ENCODE results near the gene NDUFB4. TPM values are rescaled to one million over a fixed set of nuclear protein-coding genes. Genes with fewer than 3 reads are reported as not detected.

The NDUFB4 gene
- total RNA-seq, 2 donors from 2014 or later, result 83.3 to 159 TPM

DNA sequence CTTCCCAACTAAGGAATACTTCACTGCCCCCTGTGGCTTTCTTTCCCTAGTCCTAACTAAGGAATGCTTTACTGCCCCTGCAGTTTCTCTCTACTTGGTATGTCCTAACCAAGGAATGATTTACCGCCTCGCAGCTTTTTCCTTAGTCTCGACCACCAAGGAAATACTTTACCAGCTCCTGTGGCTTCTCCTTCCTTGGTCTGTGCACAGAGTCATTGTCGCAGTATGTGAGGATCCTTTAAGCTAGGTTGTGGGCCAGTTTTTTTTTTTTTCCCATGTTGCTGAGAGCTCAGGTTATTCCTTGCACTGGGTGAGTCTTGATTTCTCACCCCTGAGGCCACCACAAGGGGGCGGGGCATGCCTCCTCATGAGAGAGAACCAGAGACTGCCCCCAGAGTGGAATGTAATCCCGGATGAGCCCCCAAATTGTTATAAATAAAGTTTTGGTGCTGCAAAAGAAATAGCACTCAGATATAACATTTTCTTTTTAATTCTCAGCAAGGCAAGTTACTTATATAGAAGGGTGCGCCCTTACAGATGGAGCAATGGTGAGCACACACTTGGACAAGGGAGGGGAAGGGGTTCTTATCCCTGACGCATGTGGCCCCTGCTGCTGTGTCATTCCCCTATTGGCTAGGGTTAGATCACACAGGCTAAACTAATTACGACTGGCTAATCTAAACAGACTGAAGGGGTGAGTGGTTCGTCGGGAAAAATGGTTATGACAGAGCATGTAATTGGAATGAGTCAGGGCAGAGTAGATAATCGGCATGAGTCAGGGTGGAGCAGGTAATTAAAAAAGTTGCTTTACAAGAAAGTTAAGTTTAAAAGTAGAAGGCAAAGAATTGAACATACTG lies 27.0 kb downstream of the NDUFB4 start:
- H3K4me3 ChIP-seq, result no peak overlapping the region
- 89% methylated on average over 12 of the region's 12 CpGs for WGBS
- TF ChIP-seq POLR2AphosphoS5 (IDR thresholded peaks at IDR 0.05) (no peak), POLR2A (IDR thresholded peaks at IDR 0.05) (no peak)
- TF ChIP-seq, protein P1, sequence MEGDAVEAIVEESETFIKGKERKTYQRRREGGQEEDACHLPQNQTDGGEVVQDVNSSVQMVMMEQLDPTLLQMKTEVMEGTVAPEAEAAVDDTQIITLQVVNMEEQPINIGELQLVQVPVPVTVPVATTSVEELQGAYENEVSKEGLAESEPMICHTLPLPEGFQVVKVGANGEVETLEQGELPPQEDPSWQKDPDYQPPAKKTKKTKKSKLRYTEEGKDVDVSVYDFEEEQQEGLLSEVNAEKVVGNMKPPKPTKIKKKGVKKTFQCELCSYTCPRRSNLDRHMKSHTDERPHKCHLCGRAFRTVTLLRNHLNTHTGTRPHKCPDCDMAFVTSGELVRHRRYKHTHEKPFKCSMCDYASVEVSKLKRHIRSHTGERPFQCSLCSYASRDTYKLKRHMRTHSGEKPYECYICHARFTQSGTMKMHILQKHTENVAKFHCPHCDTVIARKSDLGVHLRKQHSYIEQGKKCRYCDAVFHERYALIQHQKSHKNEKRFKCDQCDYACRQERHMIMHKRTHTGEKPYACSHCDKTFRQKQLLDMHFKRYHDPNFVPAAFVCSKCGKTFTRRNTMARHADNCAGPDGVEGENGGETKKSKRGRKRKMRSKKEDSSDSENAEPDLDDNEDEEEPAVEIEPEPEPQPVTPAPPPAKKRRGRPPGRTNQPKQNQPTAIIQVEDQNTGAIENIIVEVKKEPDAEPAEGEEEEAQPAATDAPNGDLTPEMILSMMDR (IDR thresholded peaks at IDR 0.05), result no peak
- H3K27ac ChIP-seq, result no peak overlapping the region
- no peaks in the 10 kb centered on the region for H3K36me3 ChIP-seq
- H3K4me1 ChIP-seq (replicated peaks), result no peaks in the 10 kb centered on the region
- intact Hi-C loops (cut with DNase I), result no loop called here
- H3K9me3 ChIP-seq, result no peaks in the 10 kb centered on the region
- no peak for DNase-seq (ENCODE audit: low spot score)
- no peaks in the 10 kb centered on the region for H3K27me3 ChIP-seq (replicated peaks; ENCODE audit: insufficient read depth)

DNA sequence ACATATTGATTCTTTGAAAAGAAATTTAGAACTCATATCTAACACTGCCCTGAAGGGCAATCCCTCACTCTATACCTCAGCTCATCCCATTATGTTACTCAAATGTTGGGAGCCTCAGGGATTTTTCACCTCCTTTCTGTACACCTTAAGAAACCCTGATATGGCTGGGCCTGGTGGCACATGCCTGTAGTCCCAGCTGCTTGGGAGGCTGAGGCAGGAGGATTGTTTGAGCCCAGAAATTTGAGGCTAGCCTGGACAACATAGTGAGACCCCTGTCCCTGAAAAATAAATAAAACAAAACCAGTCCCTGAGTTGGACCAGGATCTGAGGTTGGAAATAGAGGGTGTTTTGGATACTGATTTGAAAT lies 27.6 kb downstream of the NDUFB4 start:
- Histone ChIP-seq H3K9me3 (no peaks in the 10 kb centered on the region), H3K4me1 (replicated peaks) (no peaks in the 10 kb centered on the region), H3K36me3 (no peaks in the 10 kb centered on the region), H3K27me3 (replicated peaks; ENCODE audit: insufficient read depth) (no peaks in the 10 kb centered on the region), H3K4me3 (no peak overlapping the region), H3K27ac (no peak overlapping the region)
- TF ChIP-seq POLR2AphosphoS5 (IDR thresholded peaks at IDR 0.05), result no peak
- TF ChIP-seq, protein P1 (IDR thresholded peaks at IDR 0.05), result no peak
- TF ChIP-seq POLR2A (IDR thresholded peaks at IDR 0.05), result no peak
- DNase-seq (ENCODE audit: low spot score), result no peak
- intact Hi-C loops (cut with DNase I), result no loop called here

DNA sequence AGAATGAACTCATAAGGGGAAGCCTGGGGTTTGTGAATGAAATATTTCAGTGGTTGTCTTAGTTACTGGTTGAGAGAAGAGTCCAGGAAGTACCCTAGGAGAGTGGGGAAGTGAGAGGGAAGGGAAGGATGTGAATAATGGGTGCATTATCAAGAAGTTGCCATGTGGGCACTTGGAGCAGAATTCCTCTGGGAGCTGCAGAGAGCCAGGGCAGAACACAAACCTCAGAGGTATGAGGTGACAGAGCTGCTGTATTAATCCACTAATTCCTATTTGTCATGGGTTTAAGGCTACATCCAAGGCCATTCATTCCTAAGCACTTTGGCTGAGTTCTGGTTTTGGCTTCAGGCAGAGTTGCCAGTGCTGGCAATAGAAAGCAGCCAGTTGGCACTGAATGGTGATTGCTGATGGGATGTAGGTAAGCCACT lies 29.0 kb downstream of the NDUFB4 start:
- no peak overlapping the region for H3K27ac ChIP-seq
- no peaks in the 10 kb centered on the region for H3K36me3 ChIP-seq
- H3K4me1 ChIP-seq (replicated peaks), result no peaks in the 10 kb centered on the region
- DNase-seq (ENCODE audit: low spot score), result no peak
- TF ChIP-seq POLR2A (IDR thresholded peaks at IDR 0.05) (no peak), POLR2AphosphoS5 (IDR thresholded peaks at IDR 0.05) (no peak)
- TF ChIP-seq, protein P1 (IDR thresholded peaks at IDR 0.05), result no peak
- intact Hi-C loops (cut with DNase I), result no loop called here
- H3K4me3 ChIP-seq, result no peak overlapping the region
- no peaks in the 10 kb centered on the region for H3K27me3 ChIP-seq (replicated peaks; ENCODE audit: insufficient read depth)
- no peaks in the 10 kb centered on the region for H3K9me3 ChIP-seq

DNA sequence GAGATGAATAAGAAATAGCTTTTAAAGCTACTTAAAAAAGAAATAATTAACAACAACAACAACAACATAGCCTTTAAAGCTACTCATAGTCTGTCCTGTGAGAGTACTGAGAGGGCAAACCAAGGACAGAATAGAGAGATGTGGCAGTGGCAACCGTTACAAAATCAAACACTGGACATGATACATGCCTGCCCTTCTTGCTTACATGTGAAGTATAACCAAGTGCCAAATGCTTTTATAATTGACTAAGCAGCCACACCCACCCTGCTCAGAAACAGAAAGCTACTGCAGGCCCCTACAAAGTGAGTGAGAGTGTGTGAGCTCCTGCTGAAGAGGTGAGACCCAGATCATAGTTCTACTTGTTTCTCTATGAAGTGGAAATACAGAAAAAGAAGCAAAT lies 38.4 kb downstream of the NDUFB4 start:
- intact Hi-C loops (cut with DNase I), result no loop called here
- Histone ChIP-seq H3K9me3 (no peaks in the 10 kb centered on the region), H3K27me3 (replicated peaks; ENCODE audit: insufficient read depth) (no peaks in the 10 kb centered on the region), H3K27ac (no peak overlapping the region), H3K4me3 (no peak overlapping the region), H3K36me3 (no peaks in the 10 kb centered on the region), H3K4me1 (replicated peaks) (no peaks in the 10 kb centered on the region)
- 0% methylated on average over 1 of the region's 1 CpG for WGBS
- DNase-seq (ENCODE audit: low spot score), result no peak
- no peak for TF ChIP-seq POLR2A (IDR thresholded peaks at IDR 0.05)

DNA sequence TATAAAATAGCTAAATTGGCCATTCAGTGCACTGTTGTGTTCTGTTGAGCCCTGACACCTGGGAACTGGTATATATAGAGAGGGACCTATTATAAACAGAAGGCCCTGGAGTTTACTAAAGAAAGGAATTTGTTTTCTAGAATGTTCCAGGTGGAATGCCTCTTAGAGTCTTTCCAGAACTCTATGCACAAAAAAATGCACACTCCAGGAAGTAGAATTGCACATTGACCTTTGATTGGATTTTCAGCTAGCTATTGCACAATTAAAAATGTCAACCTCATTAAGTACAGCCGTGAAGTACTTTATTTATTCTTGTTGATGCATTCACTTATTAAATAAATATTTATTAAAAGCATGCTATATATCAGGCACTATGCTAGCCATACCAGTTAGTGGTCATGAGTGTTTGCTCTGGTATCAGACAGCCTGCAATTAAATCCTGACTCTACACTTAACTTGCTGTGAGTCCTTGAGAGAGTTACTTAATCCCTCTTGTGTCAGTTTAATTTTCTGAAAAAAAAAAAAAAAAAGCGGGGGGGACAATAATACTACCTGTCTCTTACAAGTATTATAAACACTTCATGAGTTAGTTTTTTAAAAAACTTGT lies 40.8 kb downstream of the NDUFB4 start:
- no peak for DNase-seq (ENCODE audit: low spot score)
- no peak overlapping the region for H3K27ac ChIP-seq

More for the DNA sequence above, 40.8 kb downstream of the NDUFB4 start:
- intact Hi-C loops (cut with DNase I), result no loop called here
- no peak for TF ChIP-seq POLR2AphosphoS5 (IDR thresholded peaks at IDR 0.05)
- Histone ChIP-seq H3K4me3 (no peak overlapping the region), H3K9me3 (no peaks in the 10 kb centered on the region), H3K4me1 (replicated peaks) (no peaks in the 10 kb centered on the region), H3K36me3 (no peaks in the 10 kb centered on the region), H3K27me3 (replicated peaks; ENCODE audit: insufficient read depth) (no peaks in the 10 kb centered on the region)
- WGBS, result 65% methylated on average over 2 of the region's 2 CpGs
